ENCODE measurements around the gene LRRC56.

LRRC56 gene

GRCh38 chr11:592501-592900 lies 55.2 kb downstream of the LRRC56 start:
- no peak for DNase-seq

GRCh38 chr11:592918-593317 lies 55.6 kb downstream of the LRRC56 start:
- DNase-seq: no peak

GRCh38 chr11:593347-593746 lies 56.0 kb downstream of the LRRC56 start:
- DNase-seq: no peak

DNA sequence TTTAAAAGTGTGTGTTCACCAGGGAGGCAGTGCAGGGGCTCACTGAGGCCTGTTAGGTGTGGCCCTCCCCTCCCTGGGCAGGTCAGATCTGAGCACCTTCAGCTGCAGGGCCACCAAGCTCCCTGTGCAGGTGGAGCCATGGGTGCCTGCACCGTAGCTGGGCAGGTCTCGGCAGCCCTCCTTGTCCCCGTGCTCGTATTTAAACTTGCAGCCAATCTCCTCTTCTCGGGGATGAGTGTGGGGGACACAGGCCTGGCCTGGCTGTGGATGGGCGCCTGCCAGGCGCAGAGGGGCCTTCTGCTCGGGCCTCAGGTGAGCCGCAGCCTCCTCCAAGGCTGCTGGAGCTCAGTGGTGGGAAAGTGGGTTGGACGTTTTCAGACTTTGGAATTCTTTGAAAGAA lies 58.1 kb downstream of the LRRC56 start:
- no peak for DNase-seq

DNA sequence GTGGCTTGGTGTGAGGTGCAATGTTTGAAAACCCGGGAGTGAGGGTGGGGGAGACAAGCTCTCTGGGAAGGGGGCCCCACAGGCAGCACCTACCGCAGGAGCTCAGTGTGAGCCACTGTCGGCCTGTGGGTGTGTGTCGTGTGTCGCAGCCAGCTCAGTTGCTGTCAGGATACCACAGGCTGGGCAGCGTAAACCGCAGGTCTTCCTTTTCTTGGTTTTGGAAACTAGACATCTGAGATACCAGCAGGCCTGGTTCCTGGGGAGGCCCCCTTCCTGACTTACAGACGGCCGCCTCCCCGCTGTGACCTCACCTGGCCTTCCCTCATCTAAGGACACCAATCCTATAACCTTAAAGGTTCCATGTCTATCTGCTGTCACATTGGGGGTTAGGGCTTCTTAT lies 59.0 kb downstream of the LRRC56 start:
- no peak for DNase-seq

DNA sequence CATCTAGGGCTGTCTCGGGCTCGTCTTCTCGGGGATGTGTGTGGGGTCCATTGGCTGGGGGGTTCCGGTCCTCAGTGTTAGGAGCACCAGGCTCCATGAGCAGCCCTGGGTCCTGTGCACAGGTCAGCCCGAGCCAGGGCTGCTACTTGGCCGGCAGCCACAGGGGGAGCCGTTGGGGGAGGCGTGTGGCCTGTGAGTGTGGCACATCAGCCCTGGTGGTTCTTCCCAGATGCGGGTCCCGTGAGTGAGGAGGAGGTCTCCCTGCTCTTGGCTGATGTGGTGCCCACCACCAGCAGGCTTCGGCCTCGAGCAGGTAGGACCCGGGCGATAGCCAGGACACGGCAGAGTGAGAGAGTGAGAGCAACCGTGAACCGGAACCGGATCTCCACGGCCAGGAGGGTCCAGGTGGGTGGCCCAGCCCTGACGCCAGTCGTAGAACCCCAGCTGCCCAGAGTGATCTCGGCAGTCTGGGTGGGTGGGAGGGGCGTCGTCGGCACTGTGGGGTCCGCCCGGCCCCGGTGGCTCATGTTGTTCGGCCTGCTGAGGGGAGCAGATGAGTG lies 59.9 kb downstream of the LRRC56 start:
- no peak for DNase-seq

- DNase-seq: no peak
Measured at GRCh38 chr11:598005-598680, 60.8 kb downstream of the LRRC56 start.

- no peak for DNase-seq
Measured at GRCh38 chr11:601573-602245, 64.4 kb downstream of the LRRC56 start.

DNA sequence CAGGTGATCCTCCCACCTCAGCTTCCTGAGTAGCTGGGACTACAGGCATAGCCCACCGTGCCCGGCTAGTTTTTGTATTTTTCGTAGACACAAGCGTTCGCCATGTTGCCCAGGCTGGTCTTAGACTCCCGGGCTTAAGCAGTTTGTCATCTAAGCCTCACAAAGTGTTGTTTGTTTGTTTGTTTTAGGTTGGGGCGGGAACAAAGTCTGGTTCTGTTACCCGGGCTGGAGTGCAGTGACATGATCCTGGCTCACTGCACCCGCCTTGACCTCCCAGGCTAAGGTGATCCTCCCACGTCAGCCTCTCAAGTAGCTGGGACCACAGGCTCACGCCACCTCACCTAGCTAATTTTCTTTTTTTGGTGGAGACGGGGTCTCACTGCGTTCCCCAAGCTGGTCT lies 65.8 kb downstream of the LRRC56 start:
- no peak for DNase-seq
